Activated effector memory CD4-positive, alpha-beta T cell treated with anti-CD3 and anti-CD28 coated beads, Interleukin-2, amount 50 U/mL, for 16 hours (primary cell): ENCODE data around the gene FAM118A.
"Not testable (repeated sequence)": the region's sequence is repeated elsewhere in the genome, so short reads cannot be mapped to it uniquely, and the experiment has no call there.

Source experiments
- DNase-seq: peaks from one replicate; pipeline ENCODE4 v3.0.0-alpha.2; 2020

Gene FAM118A

DNA sequence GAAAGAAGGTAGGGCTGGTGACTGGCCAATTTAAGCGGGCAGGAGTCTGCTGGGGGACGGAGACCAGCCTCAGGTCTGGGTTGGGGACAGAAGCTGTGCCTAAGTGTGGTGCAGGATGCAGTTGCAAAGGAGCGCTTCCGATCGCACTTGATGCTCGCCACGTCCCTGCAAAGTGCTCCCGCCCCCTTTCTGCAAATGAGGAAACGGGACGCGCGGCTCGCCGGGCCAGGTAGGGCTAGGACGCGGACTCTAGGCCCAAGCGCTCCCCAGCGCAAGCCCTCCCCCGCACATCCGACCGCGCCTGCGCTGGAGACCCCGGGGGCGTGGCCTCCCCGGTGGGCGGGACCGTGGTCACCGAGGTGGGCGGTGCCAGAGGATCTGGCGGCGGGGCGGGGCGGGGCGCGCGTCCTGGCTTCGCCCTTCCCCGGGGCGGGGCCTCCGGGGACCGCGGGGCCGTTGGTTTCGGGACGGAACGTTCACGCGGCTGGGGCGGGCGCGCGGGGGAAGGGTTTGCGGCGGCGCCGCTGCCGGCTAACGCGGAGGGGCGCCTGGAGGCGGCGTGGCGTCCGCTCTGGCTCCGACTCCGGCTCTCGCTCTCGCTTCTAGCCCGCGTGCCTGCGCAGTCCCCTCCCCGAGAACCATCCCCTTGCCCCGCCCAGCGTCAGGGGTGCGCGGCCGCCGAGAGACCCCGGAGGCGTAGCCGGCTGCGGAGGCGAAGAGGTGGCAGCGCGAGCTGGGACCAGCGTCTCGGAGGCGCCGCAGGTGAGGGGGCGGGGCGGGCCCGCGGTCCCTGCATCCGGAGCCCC is at the start of gene FAM118A:
Gene FAM118A (plus strand): TSS at position 513 of the 806 bp plus-strand sequence. CDS start 12,446 bp downstream, outside the sequence.
- DNase-seq = peak; percentile 99

- DNase-seq = not testable (repeated sequence)
These were observed 49.4 kb upstream of the FAM118A start for GRCh38 chr22:45260395-45260759.

DNA sequence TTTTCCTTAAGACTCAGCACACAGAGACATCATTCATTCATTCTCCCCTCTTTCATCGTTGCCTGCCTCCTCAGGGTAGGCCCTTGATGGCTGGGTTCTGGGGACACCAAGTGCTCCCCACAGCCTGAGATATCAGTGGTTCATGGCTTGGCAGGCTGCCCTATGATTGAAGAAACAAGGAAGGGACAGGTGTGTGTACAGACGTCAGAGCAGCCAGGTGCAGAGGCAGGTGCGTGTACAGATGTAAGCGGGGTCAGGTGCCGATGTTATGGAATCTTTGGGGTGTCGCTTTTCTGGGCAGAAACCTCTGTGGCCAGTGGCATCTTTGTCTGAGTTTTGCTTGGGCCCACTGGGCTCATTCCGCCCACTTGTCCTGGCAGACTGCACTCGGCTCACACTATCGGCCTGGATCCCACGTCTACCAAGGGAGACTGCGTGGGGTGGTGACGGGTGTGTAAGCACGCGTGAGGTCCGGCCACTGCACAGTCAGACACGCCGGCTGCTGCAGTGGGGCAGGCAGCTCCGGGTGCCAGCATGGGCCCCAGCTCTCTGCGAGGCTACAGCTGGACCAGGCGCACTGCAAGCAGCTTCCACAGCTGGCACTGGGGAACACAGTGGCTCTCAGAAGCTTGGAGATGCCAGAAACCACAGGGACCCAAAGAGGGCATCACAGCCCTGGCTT is 48.2 kb upstream of the FAM118A start:
- no peak for DNase-seq

GRCh38 chr22:45262195-45262930 is 47.4 kb upstream of the FAM118A start:
- DNase-seq = no peak

- DNase-seq = no peak
These were observed 46.7 kb upstream of the FAM118A start for GRCh38 chr22:45262931-45263462.

- DNase-seq = no peak
These were observed 46.1 kb upstream of the FAM118A start for GRCh38 chr22:45263463-45264269.

- DNase-seq = no peak
These were observed 44.2 kb upstream of the FAM118A start for GRCh38 chr22:45265535-45265934.

DNA sequence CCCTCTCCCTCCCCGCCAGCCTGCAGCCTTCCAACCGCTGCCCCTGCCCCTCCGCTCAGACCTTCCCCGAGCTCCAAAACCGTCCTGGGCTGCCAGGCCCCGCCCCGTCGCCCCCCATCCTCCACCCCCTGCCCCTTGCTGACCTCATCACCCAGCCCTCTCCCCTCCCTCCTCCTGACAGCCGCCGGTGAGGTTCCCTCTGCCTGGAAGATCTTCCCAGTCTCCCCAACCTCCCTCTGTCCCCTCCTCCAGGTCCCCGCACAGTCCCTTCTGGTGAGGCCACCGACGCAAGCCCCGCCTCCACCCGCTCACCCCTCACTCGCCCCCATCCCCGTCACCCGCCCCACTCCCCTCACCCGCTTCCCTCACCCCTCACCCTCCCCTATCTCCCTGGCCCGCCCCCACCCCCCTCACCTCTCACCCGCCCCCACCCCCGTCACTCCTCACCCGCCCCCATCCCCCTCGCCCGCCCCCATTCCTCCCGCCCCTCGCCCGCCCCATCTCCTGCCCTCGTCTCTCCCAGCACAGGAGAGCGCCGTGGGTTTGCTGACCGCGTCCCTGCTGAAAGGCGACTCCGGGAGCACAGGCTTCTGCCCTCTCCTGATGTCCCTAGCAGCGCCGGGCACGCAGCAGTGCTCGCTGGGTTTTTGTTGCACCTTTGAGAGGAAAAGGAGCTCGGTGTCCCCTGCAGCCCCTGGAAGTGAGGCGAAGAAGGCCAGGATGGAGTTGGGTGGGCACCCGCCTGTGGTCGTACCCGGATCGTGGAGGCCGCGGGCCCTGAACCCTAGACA is 41.4 kb upstream of the FAM118A start:
- peak; percentile 70 for DNase-seq

- DNase-seq = peak; percentile 97
These were observed 40.5 kb upstream of the FAM118A start for GRCh38 chr22:45268958-45269844.

DNA sequence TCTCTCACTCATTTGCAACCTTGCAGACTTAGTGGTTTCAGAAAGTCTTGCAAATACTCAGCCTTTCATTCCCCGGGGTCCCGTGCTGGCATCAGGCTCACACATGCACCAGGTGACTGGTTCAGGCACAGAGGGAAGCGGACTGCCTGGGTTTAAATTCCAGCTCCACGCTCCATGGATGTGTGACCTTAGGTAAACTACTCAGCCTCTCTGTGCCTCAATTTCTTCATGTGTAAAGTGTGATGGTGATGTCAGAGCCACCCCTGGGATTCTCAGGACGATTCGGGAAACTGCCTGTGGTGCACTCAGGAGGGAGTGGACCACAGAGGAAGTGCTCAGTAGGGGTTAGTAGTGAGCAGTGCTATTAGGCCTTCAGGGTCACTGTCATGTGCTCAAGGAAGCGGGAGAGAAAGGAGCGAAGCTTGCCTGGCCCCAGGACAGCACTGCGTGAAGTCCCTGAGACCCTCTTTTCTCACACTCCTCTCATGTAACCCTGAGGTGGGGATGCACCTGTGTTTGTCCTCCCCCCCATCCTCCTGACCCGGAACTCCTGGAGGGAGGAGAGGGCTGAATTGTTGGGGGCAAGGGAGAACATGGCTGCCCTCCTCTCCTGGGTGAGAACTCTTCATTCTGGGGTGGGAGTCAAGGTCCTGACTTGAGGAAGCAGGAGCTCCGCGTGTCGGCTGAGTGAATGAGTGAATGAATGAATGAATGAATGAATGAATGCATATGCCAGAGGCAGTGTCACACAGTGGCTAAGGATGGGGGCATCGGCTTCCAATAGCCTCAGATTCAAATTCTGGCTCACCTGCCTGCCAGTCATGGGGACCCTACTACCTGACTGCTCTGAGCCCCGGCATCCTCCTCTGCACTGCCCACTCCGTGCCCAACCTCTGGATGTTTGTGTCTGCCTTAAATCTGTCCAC is 39.4 kb upstream of the FAM118A start:
- DNase-seq = no peak

GRCh38 chr22:45271667-45272201 is 38.0 kb upstream of the FAM118A start:
- DNase-seq = no peak

DNA sequence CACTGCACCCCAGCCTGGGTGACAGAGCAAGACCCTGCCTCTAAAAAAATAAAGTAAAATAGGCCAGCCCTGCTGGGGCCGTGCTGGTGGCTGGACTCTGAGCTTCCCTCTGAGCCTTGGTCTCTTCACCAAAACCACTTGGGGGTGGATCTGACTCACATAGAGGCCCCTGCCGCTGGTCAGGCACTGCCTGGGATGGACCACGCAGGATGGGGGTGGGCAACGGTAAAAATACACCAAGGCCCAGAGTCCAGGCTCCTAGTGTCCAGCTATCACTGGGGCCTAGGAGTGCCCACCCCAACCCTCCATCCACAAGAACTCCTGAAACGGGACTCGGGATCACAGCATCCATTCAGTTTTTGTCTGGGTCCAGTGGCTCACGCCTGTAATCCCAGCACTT is 37.2 kb upstream of the FAM118A start:
- DNase-seq = no peak

- DNase-seq = no peak
These were observed 36.2 kb upstream of the FAM118A start for GRCh38 chr22:45273452-45274075.

- no peak for DNase-seq
These were observed 33.1 kb upstream of the FAM118A start for GRCh38 chr22:45276507-45277105.

GRCh38 chr22:45277720-45278119 is 32.0 kb upstream of the FAM118A start:
- not testable (repeated sequence) for DNase-seq

GRCh38 chr22:45278125-45278524 is 31.6 kb upstream of the FAM118A start:
- DNase-seq = no peak

DNA sequence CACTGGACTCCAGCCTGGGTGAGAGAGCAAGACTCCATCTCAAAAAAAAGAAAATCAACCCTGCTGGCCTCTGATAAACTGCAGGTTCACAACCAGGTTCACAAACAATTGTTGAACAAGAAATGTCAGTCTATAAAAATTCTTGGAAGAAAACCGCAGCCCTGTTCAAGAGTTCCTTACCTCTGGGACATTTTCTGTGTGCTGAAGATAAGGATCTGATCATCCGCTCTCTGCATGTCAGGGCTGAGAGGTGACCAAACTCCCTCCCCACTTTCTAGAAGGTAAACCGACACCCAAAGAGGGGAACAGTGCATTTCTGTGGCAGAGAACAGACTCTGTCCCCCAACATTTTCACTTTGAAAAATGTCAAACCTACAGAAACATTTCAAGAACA is 29.1 kb upstream of the FAM118A start:
- no peak for DNase-seq

DNA sequence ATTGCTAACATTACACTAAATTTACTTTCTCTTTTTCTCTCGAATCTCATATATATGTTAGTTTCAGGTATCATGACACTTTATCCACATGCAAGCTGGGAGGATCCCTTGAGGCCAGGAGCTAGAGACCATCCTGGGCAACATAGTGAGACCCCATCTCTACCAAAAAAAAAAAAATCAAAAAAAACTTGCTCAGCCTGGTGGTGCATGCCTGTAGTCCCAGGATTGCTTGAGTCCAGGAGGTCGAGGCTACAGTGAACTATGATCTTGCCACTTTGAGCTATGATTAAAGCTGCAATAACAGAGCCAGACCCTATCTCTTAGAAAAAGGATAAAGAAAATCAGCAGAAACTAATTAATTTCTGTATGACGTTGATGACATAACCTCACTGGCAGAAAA is 28.7 kb upstream of the FAM118A start:
- DNase-seq = no peak
